Measurements from ENCODE around the gene PSMD14. TPM values are rescaled to one million over a fixed set of nuclear protein-coding genes. Genes with fewer than 3 reads are reported as not detected.

PSMD14 gene
- total RNA-seq, 1 experiment from 2014 or later = 83.7 TPM

GRCh38 chr2:161415034-161415986 is 107.1 kb downstream of the PSMD14 start:
- no peak for TF ChIP-seq CTCF (conservative IDR thresholded peaks at IDR 0.05)
- H3T11ph ChIP-seq (ENCODE audit: low read length) = no peak overlapping the region
- Mint-ChIP-seq H3K27ac (no peak overlapping the region), H3K27me3 (ENCODE audit: low read depth) (peaks cover 85% of the 10 kb centered on the region), H3K9me3 (peaks cover 3 to 4% of the 10 kb centered on the region in 2 experiments; a peak in 2 of 5 replicates), H3K4me1 (peaks cover 46 to 60% of the 10 kb centered on the region in 2 experiments), H3K36me3 (ENCODE audit: insufficient read depth in 1 of 3, low read depth in 3 of 3) (peaks cover 2 to 7% (median 4%) of the 10 kb centered on the region in 3 experiments; a peak in 2 of 7 replicates), H3K4me3 (peak overlapping the region; percentile 55 to 78)
- no peak overlapping the region for H2BK5ac ChIP-seq (ENCODE audit: insufficient read length, low read length)
- no peak overlapping the region for H3K9ac ChIP-seq (ENCODE audit: extremely low read depth, insufficient read length, low read length)
- H3K4me1 ChIP-seq (ENCODE audit: insufficient read depth, low read length) = peaks cover 5% of the 10 kb centered on the region; the same call in 1 of the 2 replicates
- no peak overlapping the region for H2BK120ac ChIP-seq (ENCODE audit: low read depth, low read length, poor library complexity, severe bottlenecking)
- peak; percentile 41 for DNase-seq
- no peak overlapping the region for H3K4ac ChIP-seq (ENCODE audit: low read depth, low read length)
- no peak overlapping the region for H3K18ac ChIP-seq (ENCODE audit: insufficient read length, low read depth, low read length)
- no peak overlapping the region for H2AK5ac ChIP-seq (ENCODE audit: insufficient read length, low read length)
- H3K56ac ChIP-seq (ENCODE audit: insufficient read length, low read depth, low read length) = no peak overlapping the region
- no peak overlapping the region for H3K23ac ChIP-seq (ENCODE audit: insufficient read length, low read depth, low read length)
- no peak overlapping the region for H3K27ac ChIP-seq (ENCODE audit: insufficient read length, low read depth, low read length)
- no peak overlapping the region for H3K14ac ChIP-seq (ENCODE audit: insufficient read depth, low read length)
- no peak overlapping the region for H2BK20ac ChIP-seq (ENCODE audit: low read depth, low read length, poor library complexity, severe bottlenecking)
- H3K27me3 ChIP-seq (ENCODE audit: insufficient read depth, low read length) = peaks cover 60% of the 10 kb centered on the region
- no peaks in the 10 kb centered on the region for H3K79me1 ChIP-seq (ENCODE audit: insufficient read depth, low read depth, low read length, poor library complexity, severe bottlenecking)
- no peak overlapping the region for H4K8ac ChIP-seq (replicated peaks; ENCODE audit: insufficient read length, low read depth, low read length)
- no peak overlapping the region for H2BK15ac ChIP-seq (ENCODE audit: low read depth, low read length)
- no peak overlapping the region for H2BK12ac ChIP-seq (ENCODE audit: insufficient read length, low read depth, low read length)
- no peaks in the 10 kb centered on the region for H3K9me3 ChIP-seq (ENCODE audit: control insufficient read depth, low read depth, low read length)
- H3K79me2 ChIP-seq (ENCODE audit: insufficient read depth, low read length) = no peaks in the 10 kb centered on the region
- WGBS (ENCODE audit: extremely low coverage, insufficient read length, low lambda C conversion rate) = no CpG with 5 or more reads among the region's 29 CpGs
- no peaks in the 10 kb centered on the region for H4K20me1 ChIP-seq (ENCODE audit: control insufficient read depth, insufficient read depth, insufficient read length)
- H2AFZ ChIP-seq (ENCODE audit: low read length) = no peak overlapping the region
- H3K23me2 ChIP-seq (ENCODE audit: insufficient read length, low read depth, low read length, poor library complexity, severe bottlenecking) = peaks cover 11% of the 10 kb centered on the region
- no peak overlapping the region for H4K5ac ChIP-seq (ENCODE audit: insufficient read length, low read depth, low read length)
- H3K4me2 ChIP-seq (ENCODE audit: insufficient read depth, insufficient read length, low read length) = peak overlapping the region; percentile 89
- H4K91ac ChIP-seq (ENCODE audit: insufficient read length, low read depth, low read length) = no peak overlapping the region
